NT2/D1 (cell line): Measurements from ENCODE around the gene BAIAP2L2.

ENCODE experiments used
- SUZ12 ChIP-seq: IDR thresholded peaks from 2 replicates; pipeline ENCODE4 v1.6.1; 2011; ENCODE audit not compliant: insufficient read length, insufficient read depth; ENCODE audit errors: extremely low read depth
- ZNF274 ChIP-seq: IDR thresholded peaks from 2 replicates; pipeline ENCODE4 v1.6.1; 2011; ENCODE audit warnings: mild to moderate bottlenecking, low read depth, low read length

- TF ChIP-seq ZNF274 (no peak), SUZ12 (no peak)
These were observed 40.1 kb downstream of the BAIAP2L2 start for GRCh38 chr22:38070250-38070921.
